ENCODE measurements around the gene TECTB.

TECTB gene

DNA sequence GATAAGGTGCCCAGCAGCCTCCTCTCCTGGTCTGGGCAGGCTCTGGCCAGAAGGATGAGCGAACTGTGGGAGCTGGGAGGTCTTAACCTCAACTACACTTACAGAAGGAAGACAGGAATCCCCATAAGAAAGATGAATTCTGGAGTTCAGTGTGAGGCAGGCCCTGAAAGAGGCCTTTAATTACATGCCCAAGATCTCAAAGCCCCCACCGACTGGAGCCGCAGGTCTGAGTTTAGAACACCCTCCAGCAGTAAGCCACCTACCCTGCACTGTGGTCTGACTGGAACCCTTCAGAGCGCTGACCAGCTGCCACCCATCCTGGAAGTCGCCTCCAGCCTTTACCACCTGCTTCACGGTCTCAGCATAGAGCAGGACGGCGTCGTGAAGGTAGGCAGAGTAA, 62.5 kb downstream of the TECTB start:
- DNase-seq (ENCODE audit: low read depth in 2 of 2, low spot score in 1 of 2) = no peak

DNA sequence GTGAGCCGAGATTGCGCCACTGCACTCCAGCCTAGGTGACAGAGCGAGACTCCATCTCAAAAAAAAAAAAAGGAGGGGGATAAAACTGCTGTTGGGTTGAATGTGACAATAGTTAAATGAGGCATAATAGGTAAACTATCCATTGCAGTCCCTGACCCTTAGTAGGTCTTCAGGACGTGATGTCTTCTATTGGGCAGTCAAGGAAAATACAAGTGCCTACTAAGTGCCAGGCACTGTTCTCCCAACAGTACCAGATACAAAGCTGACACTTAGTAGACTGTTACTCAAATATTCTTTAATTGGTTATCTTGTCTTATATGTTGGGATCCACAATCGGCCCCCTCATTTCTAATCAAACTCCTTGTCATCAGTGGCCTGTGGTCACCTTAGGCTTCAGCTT, 63.6 kb downstream of the TECTB start:
- no peak for DNase-seq (ENCODE audit: low read depth in 2 of 2, low spot score in 1 of 2)

DNA sequence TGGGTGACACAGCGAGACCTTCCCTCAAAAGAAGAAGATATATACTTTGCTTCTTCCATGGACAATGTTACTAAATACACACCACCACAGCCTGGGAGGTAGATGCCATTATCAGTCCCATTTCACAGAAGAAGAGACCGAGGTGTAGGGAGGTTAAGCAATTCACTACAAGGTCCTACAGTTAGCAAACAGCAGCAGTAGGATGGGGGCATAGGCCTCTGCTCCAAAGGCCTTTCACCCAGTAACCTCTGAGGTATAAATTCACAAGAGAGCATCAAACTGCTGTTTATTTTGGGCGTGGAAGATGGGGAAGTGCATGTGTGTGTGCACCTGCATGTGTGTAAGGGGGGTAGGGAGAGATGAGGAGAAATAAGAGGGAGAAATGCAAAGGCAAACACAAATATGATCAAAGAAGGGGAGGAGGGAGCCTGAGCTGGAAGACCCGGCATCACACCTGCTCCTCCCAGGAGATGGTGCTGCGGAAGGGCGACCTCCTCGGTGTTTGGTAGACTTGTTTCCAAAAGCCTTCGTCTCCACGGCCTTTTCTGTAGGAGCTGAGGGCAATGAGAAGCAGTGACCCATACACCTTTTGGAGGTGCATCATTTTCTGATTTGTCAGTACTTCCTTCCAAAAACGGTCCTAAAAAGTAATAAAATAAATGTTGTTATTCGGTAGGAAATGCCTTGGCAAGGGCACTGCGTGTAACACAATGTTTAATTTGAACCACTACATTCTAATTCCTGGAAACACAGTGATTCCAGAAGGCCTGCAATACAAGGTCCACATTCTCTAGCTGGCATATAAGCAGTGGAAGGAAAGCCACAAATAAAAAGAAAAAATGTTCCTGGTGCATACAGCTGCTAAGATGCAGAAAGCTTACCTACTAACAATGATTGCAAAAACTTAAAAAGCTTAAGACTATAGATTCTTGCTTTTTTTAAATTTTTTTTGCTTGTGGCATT, 64.8 kb downstream of the TECTB start:
- no peak for DNase-seq (ENCODE audit: low read depth in 2 of 2, low spot score in 1 of 2)

DNA sequence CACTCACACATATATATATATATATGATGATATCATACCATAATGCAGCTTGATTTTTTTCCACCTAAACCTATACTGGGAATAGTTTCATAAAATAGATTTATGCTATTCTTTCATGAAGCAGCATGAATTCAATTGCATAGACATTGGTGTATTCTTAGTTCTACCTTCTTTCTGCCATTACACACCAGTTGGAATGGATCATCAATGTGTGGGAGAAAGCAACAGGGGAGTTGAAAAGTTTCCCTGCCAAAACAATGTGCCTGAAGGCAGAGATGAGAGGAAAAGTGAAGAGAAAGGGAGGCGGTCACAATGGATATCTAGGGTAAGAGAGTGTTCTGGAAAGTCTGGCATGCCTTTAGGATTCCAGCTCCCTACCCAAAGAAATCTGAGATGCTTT, 65.6 kb downstream of the TECTB start:
- DNase-seq (ENCODE audit: low read depth in 2 of 2, low spot score in 1 of 2) = no peak

DNA sequence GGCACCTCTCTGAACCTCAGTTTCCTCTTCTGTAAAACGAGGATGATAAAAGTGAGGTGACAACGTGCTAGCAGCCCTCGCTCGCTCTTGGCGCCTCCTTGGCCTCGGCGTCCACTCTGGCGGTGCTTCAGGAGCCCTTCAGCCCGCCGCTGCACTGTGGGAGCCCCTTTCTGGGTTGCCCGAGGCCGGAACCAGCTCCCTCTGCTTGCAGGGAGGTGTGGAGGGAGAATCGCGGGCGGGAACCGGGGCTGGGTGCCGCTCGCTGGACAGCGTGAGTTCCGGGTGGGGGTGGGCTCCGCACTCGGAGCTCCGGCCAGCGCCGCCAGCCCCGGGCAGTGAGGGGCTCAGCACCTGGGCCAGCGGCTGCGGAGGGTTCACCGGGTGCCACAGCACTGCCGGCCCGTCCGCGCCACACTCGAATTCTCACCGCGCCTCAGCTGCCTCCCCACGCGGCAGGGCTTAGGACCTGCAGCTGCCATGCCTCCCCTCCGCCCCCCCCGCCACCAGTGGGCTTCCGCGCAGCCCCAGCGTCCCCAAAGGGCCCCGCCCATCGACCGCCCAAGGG, 66.4 kb downstream of the TECTB start:
- DNase-seq (ENCODE audit: low read depth in 2 of 2, low spot score in 1 of 2) = no peak

DNA sequence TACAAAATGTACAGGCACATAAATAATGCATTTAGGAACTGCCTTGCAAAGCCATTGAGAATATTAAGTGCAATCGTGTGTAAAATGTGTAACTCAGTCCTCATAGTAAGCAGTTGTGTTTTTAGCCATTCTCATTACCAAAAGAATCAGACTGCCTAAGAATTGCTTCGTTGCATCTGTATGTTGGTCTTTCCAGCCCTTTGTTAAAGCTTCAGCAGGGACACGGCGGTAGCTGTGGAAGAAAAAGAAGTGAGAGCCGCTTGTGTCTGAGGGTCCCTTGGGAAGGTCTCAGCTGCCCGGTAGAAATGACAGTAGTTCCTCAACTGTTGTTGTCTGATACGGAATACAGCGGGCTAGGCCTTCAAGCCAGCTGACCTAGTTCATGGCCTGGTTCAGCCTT, 67.9 kb downstream of the TECTB start:
- DNase-seq (ENCODE audit: low read depth in 2 of 2, low spot score in 1 of 2) = no peak

DNA sequence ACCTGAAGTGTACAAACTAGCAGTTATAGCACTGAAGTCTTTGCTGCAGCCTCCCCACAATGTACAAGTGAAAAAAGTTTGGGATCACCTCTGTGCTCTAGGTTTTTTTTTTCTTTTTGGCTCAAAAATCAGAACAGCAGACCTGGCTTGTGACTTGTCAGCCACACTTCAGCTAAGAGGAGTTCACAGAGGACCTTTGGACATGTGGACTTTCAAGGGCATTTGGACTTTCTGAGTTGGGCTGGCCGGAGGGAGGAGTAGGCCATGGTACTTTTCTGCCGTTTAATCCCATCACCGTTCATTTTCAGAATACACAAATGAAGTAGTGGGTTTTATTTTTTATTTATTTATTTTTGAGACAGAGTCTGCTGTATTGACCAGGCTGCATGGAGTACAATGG, 68.8 kb downstream of the TECTB start:
- no peak for DNase-seq (ENCODE audit: low read depth in 2 of 2, low spot score in 1 of 2)

DNA sequence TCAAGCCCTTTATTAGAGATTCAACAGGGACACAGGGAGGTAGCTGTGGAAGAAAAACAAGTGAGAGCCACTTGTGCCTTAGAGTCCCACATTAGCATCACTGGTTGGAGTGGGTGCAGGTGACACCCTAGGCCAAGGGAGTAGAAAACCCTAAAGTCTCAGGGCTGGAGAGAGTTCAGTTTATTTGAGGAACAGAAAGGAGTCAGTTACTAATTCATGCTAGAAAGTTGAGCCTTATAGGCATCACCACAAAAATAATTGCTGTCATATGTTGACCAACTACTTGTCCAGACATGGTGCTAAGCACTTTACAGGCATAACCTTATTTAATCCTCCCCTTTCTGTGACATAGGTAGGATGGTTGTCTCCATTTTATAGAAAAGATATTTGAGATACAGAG, 69.8 kb downstream of the TECTB start:
- no peak for DNase-seq (ENCODE audit: low read depth in 2 of 2, low spot score in 1 of 2)
